GM12878 (cell line): ENCODE results near the gene LRP8. TPM values are rescaled to one million over a fixed set of nuclear protein-coding genes. Genes with fewer than 3 reads are reported as not detected.

ENCODE experiments used
- ATAC-seq: fragments of 200-7000 bp; cut with Tn5 transposase; 3 replicates; pipeline ENCODE4 v1.9.1; 2020; ENCODE audit warnings: mild to moderate bottlenecking, moderate library complexity
- BruUV-seq: library from RNA; stranded (reverse); fragments of 400-500 nt; replicated peaks from 2 replicates; lab custom pipeline; 2021; lab: Mats Ljungman, UMichigan
- CTCF ChIA-PET: fragments of 300-600 bp; sonication (Branson Sonifier 250); formaldehyde crosslinking; extraction: SDS; loops from one replicate; lab custom pipeline; 2021; ENCODE audit warnings: inconsistent platforms; lab: Yijun Ruan, JAX
- POLR2A ChIA-PET: fragments of 350-600 bp; formaldehyde crosslinking; extraction: SDS; loops from one replicate; lab custom pipeline; 2021; ENCODE audit warnings: inconsistent platforms; lab: Charles Lee
- RAD21 ChIA-PET: fragments of 300-600 bp; sonication (Branson Sonifier 250); formaldehyde crosslinking; loops from one replicate; lab custom pipeline; 2023; ENCODE audit warnings: antibody characterized with exemption; ENCODE audit not compliant: unreplicated experiment; lab: Charles Lee
- SMC1A ChIA-PET: fragments of 300-600 bp; sonication (Branson Sonifier 250); formaldehyde crosslinking; loops from one replicate; lab custom pipeline; 2023; ENCODE audit not compliant: unreplicated experiment, uncharacterized antibody; lab: Charles Lee
- DNase-seq: peaks from one replicate; pipeline ENCODE4 v3.0.0-alpha.2; 2011; ENCODE audit warnings: low read depth, low spot score
- FAIRE-seq: peaks from 3 replicates; lab custom pipeline; 2011; peaks lifted over from hg19 to GRCh38; lab: Jason Lieb, UNC
- H2AFZ ChIP-seq: 2 replicates; pipeline ENCODE4 v1.6.0; 2011; ENCODE audit warnings: low read depth, low read length, control low read depth; ENCODE audit not compliant: control insufficient read depth
- H3K27ac ChIP-seq: 2 replicates; pipeline ENCODE4 v1.5.1; 2011; ENCODE audit warnings: control low read depth; ENCODE audit not compliant: control insufficient read depth, insufficient read depth
- H3K27me3 ChIP-seq, 2 experiments: replicated peaks in 1 of 2; 2 replicates each; pipeline versions ENCODE4 v1.6.0 to v1.6.1; 2011; ENCODE audit warnings: low read length in 1 of 2; ENCODE audit not compliant: control insufficient read depth in 2 of 2, insufficient read depth in 2 of 2
- H3K36me3 ChIP-seq, 2 experiments: 2 replicates each; pipeline ENCODE4 v1.5.1; 2011; ENCODE audit warnings: low read length in 1 of 2; ENCODE audit not compliant: control insufficient read depth in 2 of 2, insufficient read depth in 2 of 2
- H3K4me1 ChIP-seq: 2 replicates; pipeline ENCODE4 v1.6.1; 2011; ENCODE audit warnings: mild to moderate bottlenecking, low read length, moderate library complexity, mixed read lengths; ENCODE audit not compliant: control insufficient read depth, insufficient read depth
- H3K4me2 ChIP-seq: 2 replicates; pipeline ENCODE4 v1.6.0; 2011; ENCODE audit warnings: control low read depth; ENCODE audit not compliant: control insufficient read depth, insufficient read depth
- H3K4me3 ChIP-seq: fragments of 200-600 bp; sonication (generic); 2 replicates; pipeline ENCODE4 v1.5.1; 2016
- H3K79me2 ChIP-seq: 2 replicates; pipeline ENCODE4 v1.6.0; 2011; ENCODE audit warnings: low read length; ENCODE audit not compliant: control insufficient read depth, insufficient read depth
- H3K9ac ChIP-seq: 2 replicates; pipeline ENCODE4 v1.8.0; 2011; ENCODE audit warnings: low read length, control low read depth, mixed read lengths; ENCODE audit not compliant: control insufficient read depth, insufficient read depth
- H3K9me3 ChIP-seq: replicated peaks from 3 replicates; pipeline ENCODE4 v1.5.1; 2011; ENCODE audit warnings: mild to moderate bottlenecking, low read length; ENCODE audit not compliant: control insufficient read depth, insufficient read depth
- H4K20me1 ChIP-seq: 2 replicates; pipeline ENCODE4 v1.6.0; 2011; ENCODE audit not compliant: control insufficient read depth, insufficient read depth
- BCL11A ChIP-seq: IDR thresholded peaks from 2 replicates; pipeline ENCODE4 v1.6.1; 2011; ENCODE audit warnings: low read depth, low read length
- BMI1 ChIP-seq: fragments of 450-650 bp; IDR thresholded peaks from 2 replicates; pipeline ENCODE4 v1.6.1; 2016; ENCODE audit warnings: mild to moderate bottlenecking, moderate library complexity, borderline replicate concordance
- SPI1 ChIP-seq: IDR thresholded peaks from 2 replicates; pipeline ENCODE4 v1.6.1; 2011; ENCODE audit warnings: low read depth, mild to moderate bottlenecking, low read length, moderate library complexity, borderline replicate concordance; ENCODE audit not compliant: insufficient read depth
- WGBS: methylation state at CpG from one replicate; pipeline ENCODE4 v1.1.6; 2016; ENCODE audit warnings: low lambda C conversion rate; ENCODE audit not compliant: insufficient replicate concordance, insufficient coverage; ENCODE audit errors: missing lambda C conversion rate; 5-methylcytosine and 5-hydroxymethylcytosine counted together
- in situ Hi-C: fragments of 300-500 bp; cut with MboI; formaldehyde crosslinking; loops from 9 replicates; pipeline ENCODE4 v1.14.3; 2018; ENCODE audit warnings: mixed read lengths
- intact Hi-C: fragments of 100-400 bp; cut with micrococcal nuclease; formaldehyde crosslinking; loops from one replicate; pipeline ENCODE4 v1.14.2; 2022; ENCODE audit not compliant: unreplicated experiment
- polyA plus RNA-seq, 11 experiments: library from polyadenylated mRNA; depleted of rRNA in 4 of 11; unstranded in 6 of 11; stranded (reverse) in 5 of 11; fragments of >200 nt; fragmentation: Nextera tagmentation in 4 of 11; fragmentation: Illumina TruSeq in 1 of 11; extraction: Ambion mirVana in 4 of 11; extraction: Trizol in 1 of 11; gene quantifications; 1 replicate in 1 of 11; 2 replicates in 10 of 11; pipeline versions ENCODE4 v1.2.1 to v1.2.3, GENCODE V29; 2011 to 2016; ENCODE audit warnings: inconsistent platforms in 2 of 11, missing spikeins in 2 of 11, low read depth in 1 of 11
- total RNA-seq, 4 experiments: library from RNA; depleted of rRNA in 3 of 4; stranded (reverse); fragments of >200 nt in 3 of 4; fragmentation: Illumina TruSeq in 1 of 4; extraction: Trizol in 1 of 4; gene quantifications; 2 replicates each; pipeline versions ENCODE4 v1.2.1 to v1.2.3, GENCODE V29; 2013 to 2021

Gene LRP8
- total and polyA plus RNA-seq, 10 of the 15 experiments (the other 5 are each of a cell fraction or from before 2014, with no cell fraction given) = 2.8 to 40.5 (median 22.3) TPM

GRCh38 chr1:53335661-53336060, 7.8 kb upstream of the LRP8 start:
- Histone ChIP-seq H3K9ac (no peak overlapping the region), H3K4me3 (no peak overlapping the region), H2AFZ (no peak overlapping the region), H3K27ac (no peak overlapping the region), H3K36me3 (no peaks in the 10 kb centered on the region), H3K4me1 (peaks cover 5% of the 10 kb centered on the region; the same call in 1 of the 2 replicates), H3K79me2 (no peaks in the 10 kb centered on the region), H3K9me3 (no peaks in the 10 kb centered on the region), H3K27me3 (no peaks in the 10 kb centered on the region), H4K20me1 (no peaks in the 10 kb centered on the region)
- DNase-seq (no peak), FAIRE-seq (no peak), ATAC-seq (no peak)
- BruUV-seq = no TSS peak
- intact Hi-C loops = no loop called here
- 93% methylated on average over 1 of the region's 1 CpG for WGBS
- CTCF ChIA-PET = interaction anchor here (1.2 to 1.8 kb wide), 2 partner anchors 9 to 57 kb away, joined by 3 to 7 read pairs; no protein-coding TSS in a partner anchor
- TF ChIP-seq BCL11A = no peak
- TF ChIP-seq, all 136 proteins: peak for 0
- no peak overlapping the region for H3K4me2 ChIP-seq
- RAD21 ChIA-PET = no interaction called here
- SMC1A ChIA-PET = interaction anchor here (1.1 to 1.4 kb wide), 2 partner anchors 9 to 96 kb away, joined by 3 read pairs; no protein-coding TSS in a partner anchor
- POLR2A ChIA-PET = interaction anchor here (1.2 kb wide), 1 partner anchor 39 kb away, joined by 3 read pairs; no protein-coding TSS in a partner anchor
- in situ Hi-C loops = no loop called here

GRCh38 chr1:53334781-53335180, 6.9 kb upstream of the LRP8 start:
- 20% methylated on average over 9 of the region's 9 CpGs for WGBS
- FAIRE-seq = no peak
- CTCF ChIA-PET = interaction anchor here (1.2 to 1.8 kb wide), 2 partner anchors 10 to 58 kb away, joined by 3 to 7 read pairs; no protein-coding TSS in a partner anchor

More at GRCh38 chr1:53334781-53335180, 6.9 kb upstream of the LRP8 start:
- no peak overlapping the region; the same call in 1 of the 2 replicates for H3K9ac ChIP-seq
- ATAC-seq = peak; percentile 73
- POLR2A ChIA-PET = interaction anchor here (0.9 kb wide), 1 partner anchor 13 kb away, joined by 3 read pairs; no protein-coding TSS in a partner anchor
- H3K9me3 ChIP-seq = no peaks in the 10 kb centered on the region
- H3K4me2 ChIP-seq = no peak overlapping the region; the same call in 1 of the 2 replicates
- SMC1A ChIA-PET = interaction anchor here (1.0 to 1.4 kb wide), 2 partner anchors 42 to 97 kb away, joined by 3 to 4 read pairs; no protein-coding TSS in a partner anchor
- RAD21 ChIA-PET = interaction anchor here (1.2 to 1.6 kb wide), 3 partner anchors 9 to 59 kb away, joined by 3 to 4 read pairs (median 3); no protein-coding TSS in a partner anchor
- in situ Hi-C loops = no loop called here
- peak overlapping the region; percentile 18; the same call in 1 of the 2 replicates for H3K27ac ChIP-seq
- no peak for DNase-seq
- no peaks in the 10 kb centered on the region for H3K27me3 ChIP-seq
- TF ChIP-seq BMI1 = no peak
- TF ChIP-seq SPI1 = peak; percentile 22; the same call in 1 of the 2 replicates
- H2AFZ ChIP-seq = peak overlapping the region; percentile 71
- no TSS peak for BruUV-seq
- H4K20me1 ChIP-seq = no peaks in the 10 kb centered on the region
- no peaks in the 10 kb centered on the region for H3K36me3 ChIP-seq
- no peak overlapping the region for H3K4me3 ChIP-seq
- intact Hi-C loops = no loop called here
- no peaks in the 10 kb centered on the region for H3K79me2 ChIP-seq
- peaks cover 5% of the 10 kb centered on the region; the same call in 1 of the 2 replicates for H3K4me1 ChIP-seq
